Astrocyte of the cerebellum (primary cell): ENCODE results near the gene CUX1.
A peak's percentile ranks its signal among the peaks of the same experiment; 100 is the strongest.

Experiments used
- DNase-seq: peaks from one replicate; pipeline ENCODE4 v3.0.0-alpha.2; 2011; ENCODE audit warnings: low read depth
- H3K4me3 ChIP-seq: 2 replicates; pipeline ENCODE4 v1.5.1; 2011; ENCODE audit warnings: mild to moderate bottlenecking, low read depth, low read length, moderate library complexity
- in situ Hi-C: cut with HindIII; loops from 2 replicates; pipeline ENCODE4 v1.10.0; 2017; ENCODE audit warnings: low sequenced_read_pairs
- TF ChIP-seq, protein P1 (sequence below): IDR thresholded peaks from 2 replicates; pipeline ENCODE4 v1.5.1; 2012; ENCODE audit warnings: low read length, low read depth, moderate library complexity, mild to moderate bottlenecking; ENCODE audit errors: missing control alignments

Gene CUX1

DNA sequence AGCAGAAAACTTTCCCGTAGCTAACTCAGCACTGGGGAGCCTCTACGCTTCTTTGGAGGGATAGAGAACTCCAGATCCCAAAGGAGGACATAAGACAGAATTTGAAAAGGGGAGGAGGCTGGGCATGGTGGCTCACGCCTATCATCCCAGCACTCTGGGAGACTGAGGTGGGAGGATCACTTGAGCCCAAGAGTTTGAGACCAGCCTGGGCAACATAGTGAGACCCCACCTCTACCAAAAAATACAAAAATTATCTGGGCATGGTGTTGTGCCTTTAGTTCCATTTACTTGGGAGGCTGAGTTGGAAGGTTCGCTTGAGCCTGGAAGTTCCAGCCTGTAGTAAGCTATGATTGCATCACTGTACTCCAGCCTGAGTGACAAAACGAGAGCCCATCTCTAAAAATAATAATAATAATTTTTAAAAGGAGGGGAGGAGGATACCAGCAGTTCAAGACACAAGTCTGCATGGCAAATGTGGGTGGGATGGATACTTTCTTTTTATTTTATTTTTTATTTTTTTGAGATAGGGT lies 303.3 kb downstream of the CUX1 start:
- TF ChIP-seq, protein P1, sequence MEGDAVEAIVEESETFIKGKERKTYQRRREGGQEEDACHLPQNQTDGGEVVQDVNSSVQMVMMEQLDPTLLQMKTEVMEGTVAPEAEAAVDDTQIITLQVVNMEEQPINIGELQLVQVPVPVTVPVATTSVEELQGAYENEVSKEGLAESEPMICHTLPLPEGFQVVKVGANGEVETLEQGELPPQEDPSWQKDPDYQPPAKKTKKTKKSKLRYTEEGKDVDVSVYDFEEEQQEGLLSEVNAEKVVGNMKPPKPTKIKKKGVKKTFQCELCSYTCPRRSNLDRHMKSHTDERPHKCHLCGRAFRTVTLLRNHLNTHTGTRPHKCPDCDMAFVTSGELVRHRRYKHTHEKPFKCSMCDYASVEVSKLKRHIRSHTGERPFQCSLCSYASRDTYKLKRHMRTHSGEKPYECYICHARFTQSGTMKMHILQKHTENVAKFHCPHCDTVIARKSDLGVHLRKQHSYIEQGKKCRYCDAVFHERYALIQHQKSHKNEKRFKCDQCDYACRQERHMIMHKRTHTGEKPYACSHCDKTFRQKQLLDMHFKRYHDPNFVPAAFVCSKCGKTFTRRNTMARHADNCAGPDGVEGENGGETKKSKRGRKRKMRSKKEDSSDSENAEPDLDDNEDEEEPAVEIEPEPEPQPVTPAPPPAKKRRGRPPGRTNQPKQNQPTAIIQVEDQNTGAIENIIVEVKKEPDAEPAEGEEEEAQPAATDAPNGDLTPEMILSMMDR = no peak
- in situ Hi-C loops = no loop called here
- no peak for DNase-seq
- H3K4me3 ChIP-seq = no peak overlapping the region

DNA sequence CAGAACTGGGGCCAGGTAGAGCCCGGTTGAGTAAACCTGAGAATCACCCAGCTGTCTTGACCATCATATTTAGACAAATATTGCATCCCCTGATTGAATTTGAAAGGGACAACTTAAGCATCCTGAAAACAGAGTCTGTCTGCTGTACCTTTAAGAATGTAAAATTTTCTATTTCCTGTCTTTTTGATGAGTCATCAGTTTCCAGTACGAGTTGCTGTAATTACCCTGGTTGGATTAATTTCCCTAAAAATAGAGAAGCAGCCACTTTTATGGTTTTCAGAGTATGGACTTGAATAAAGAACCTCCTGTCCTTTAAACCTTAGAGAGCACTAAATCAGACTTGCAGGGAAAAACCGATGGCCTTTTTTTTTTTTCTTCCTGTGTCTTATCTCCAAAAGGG lies 304.6 kb downstream of the CUX1 start:
- no peak overlapping the region for H3K4me3 ChIP-seq
- peak; percentile 27 for DNase-seq
- in situ Hi-C loops = no loop called here
- TF ChIP-seq, protein P1 = no peak

DNA sequence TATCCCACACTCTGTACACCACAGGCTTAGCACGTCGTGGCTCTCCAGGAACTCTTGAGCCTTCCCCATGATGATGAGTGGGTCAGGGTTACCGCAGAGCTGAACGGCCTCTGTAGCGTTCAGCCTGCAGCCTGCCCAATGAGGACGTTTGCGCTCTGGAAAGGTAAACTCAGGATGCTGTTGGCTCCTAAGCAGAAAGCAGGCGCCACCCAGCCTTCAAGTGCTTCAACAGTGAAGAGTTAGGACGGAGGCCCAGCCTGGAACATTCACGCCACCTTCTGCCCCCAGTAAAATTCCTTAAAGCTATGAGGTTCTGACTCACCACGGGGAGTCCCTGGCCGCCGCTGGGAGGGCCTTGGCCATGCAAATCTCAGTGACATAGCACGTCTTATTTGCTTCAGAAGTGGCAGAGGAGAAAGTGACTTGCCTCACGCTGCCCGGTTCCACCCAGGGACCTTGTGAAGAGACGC lies 307.7 kb downstream of the CUX1 start:
- DNase-seq = peak; percentile 34
- in situ Hi-C loops = loop anchor here (5.0 kb wide), 1 partner anchor 78 kb away; no protein-coding TSS in a partner anchor
- TF ChIP-seq, protein P1 = no peak
- no peak overlapping the region for H3K4me3 ChIP-seq

DNA sequence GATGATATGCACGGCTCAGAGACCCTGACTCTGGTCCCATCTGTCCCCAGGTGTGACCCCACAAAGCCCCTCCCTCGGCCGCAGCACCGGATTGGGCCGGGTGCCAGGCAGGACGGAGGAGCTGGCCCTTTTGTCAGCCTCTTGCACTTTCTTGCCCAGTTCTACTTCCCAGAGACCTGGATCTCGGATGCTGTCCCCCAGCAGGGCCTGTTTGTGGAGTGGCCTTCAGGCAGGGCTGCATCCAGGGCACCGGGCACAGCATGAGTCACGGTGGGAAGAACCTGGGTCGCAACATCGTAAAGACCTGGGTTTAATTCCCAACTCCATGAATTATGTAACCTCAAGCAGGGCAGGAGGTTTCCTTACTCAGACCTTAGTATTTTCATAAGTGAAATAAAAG lies 310.9 kb downstream of the CUX1 start:
- in situ Hi-C loops = loop anchor here (5.0 kb wide), 1 partner anchor 81 kb away; no protein-coding TSS in a partner anchor
- DNase-seq = no peak
- TF ChIP-seq, protein P1 = no peak
- H3K4me3 ChIP-seq = no peak overlapping the region

DNA sequence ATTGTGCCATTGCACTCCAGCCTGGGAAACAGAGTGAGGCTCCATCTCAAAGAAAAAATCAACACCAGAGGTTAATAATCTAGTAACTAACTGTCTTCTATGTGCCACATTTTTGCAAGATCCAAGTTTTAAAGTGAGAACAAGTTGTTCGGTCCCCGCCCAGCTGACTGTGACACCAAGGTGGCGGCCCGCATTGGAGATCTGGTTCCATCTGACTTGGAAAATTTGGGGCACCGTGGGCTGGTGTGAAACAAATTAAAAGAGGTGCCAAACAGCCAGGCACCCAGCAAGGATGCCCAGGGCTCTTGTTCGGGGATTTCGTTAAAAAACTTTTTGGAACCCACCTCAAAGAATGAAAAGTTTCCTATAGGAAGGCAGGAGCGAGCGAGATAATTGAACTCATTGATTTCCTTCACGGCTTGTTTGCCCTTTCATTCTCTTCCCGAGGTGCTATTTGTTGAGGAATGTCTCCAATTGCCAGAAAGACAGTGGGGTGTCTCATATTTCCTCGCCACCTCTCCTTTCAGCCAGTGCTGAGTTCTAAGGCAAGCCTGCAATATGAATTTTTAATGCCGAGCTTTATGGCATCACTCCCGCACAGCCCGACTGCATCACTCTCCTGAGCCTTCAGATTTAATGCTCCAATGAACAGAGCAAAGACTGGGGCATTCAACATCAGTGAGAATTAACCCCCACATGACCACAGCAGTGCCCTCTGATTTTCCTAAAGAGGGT lies 312.4 kb downstream of the CUX1 start:
- TF ChIP-seq, protein P1 = no peak
- in situ Hi-C loops = loop anchor here (5.0 kb wide), 1 partner anchor 83 kb away; no protein-coding TSS in a partner anchor
- H3K4me3 ChIP-seq = no peak overlapping the region
- DNase-seq = peak; percentile 94

DNA sequence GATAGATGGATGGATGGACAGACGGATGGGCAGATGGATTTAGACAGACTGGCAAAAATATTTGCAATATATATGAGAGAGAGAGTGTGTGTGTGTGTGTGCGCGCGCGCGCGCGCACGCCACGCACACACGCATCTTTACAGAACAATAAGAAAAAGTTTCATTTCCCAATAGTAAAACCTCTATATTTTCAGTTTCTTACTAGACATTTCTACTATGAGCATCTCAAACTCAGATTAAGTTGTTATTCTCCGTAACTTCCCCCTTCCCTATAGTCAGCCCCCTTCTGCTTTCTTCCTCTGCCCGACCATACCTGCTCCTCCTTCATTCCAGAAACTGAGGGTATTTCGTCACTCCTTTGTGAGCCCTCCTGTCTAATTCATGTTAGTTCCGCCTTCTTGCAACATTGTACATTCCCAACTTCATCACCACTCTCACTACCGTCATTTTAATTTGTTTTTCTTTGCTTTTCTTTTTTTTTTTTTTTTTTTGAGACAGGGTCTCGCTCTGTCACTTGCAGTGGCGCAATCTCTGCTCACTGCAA lies 314.9 kb downstream of the CUX1 start:
- in situ Hi-C loops = no loop called here
- TF ChIP-seq, protein P1 = no peak
- DNase-seq = no peak
- no peak overlapping the region for H3K4me3 ChIP-seq
